ENCODE results near the gene IGF2. TPM values are rescaled to one million over a fixed set of nuclear protein-coding genes. Genes with fewer than 3 reads are reported as not detected.
"Not testable (repeated sequence)": the region's sequence is repeated elsewhere in the genome, so short reads cannot be mapped to it uniquely, and the experiment has no call there.

IGF2 gene
- polyA plus RNA-seq, 1 experiment, result 16.6 TPM

GRCh38 chr11:2128511-2129307, 10.5 kb downstream of the IGF2 start:
- POLR2A ChIA-PET, result interaction anchor here (0.6 kb wide), 1 partner anchor 8 kb away, joined by 3 read pairs; no protein-coding TSS in a partner anchor
- H3K27me3 ChIP-seq (ENCODE audit: control insufficient read depth, insufficient read depth, low read length), result peaks cover 5% of the 10 kb centered on the region
- no peak overlapping the region for H3K4me3 ChIP-seq (ENCODE audit: low read depth, low read length)
- peaks cover 9% of the 10 kb centered on the region; the same call in 1 of the 2 replicates for H3K9me3 ChIP-seq (ENCODE audit: control insufficient read depth, insufficient read depth, low read length)
- DNase-seq (ENCODE audit: low read depth, low spot score), result no peak
- CTCF ChIA-PET, result no interaction called here
- TF ChIP-seq CTCF (IDR thresholded peaks at IDR 0.05; ENCODE audit: low read depth, low read length), result no peak
- H3K27ac ChIP-seq (ENCODE audit: low read depth, low read length), result no peak overlapping the region

- POLR2A ChIA-PET, result interaction anchor here (0.6 kb wide), 1 partner anchor 9 kb away, joined by 3 read pairs; no protein-coding TSS in a partner anchor
- Histone ChIP-seq H3K27me3 (ENCODE audit: control insufficient read depth, insufficient read depth, low read length) (peaks cover 4% of the 10 kb centered on the region), H3K4me3 (ENCODE audit: low read depth, low read length) (no peak overlapping the region), H3K27ac (ENCODE audit: low read depth, low read length) (no peak overlapping the region), H3K9me3 (ENCODE audit: control insufficient read depth, insufficient read depth, low read length) (peaks cover 9% of the 10 kb centered on the region; the same call in 1 of the 2 replicates)
- DNase-seq (ENCODE audit: low read depth, low spot score), result no peak
- TF ChIP-seq CTCF (IDR thresholded peaks at IDR 0.05; ENCODE audit: low read depth, low read length), result no peak
- CTCF ChIA-PET, result no interaction called here
Observed at GRCh38 chr11:2128130-2128510, 11.1 kb downstream of the IGF2 start.

GRCh38 chr11:2127482-2128129, 11.6 kb downstream of the IGF2 start:
- Histone ChIP-seq H3K27ac (ENCODE audit: low read depth, low read length) (no peak overlapping the region), H3K9me3 (ENCODE audit: control insufficient read depth, insufficient read depth, low read length) (peaks cover 9% of the 10 kb centered on the region; the same call in 1 of the 2 replicates), H3K4me3 (ENCODE audit: low read depth, low read length) (no peak overlapping the region), H3K27me3 (ENCODE audit: control insufficient read depth, insufficient read depth, low read length) (peaks cover 2% of the 10 kb centered on the region)
- POLR2A ChIA-PET, result no interaction called here
- CTCF ChIA-PET, result no interaction called here
- DNase-seq (ENCODE audit: low read depth, low spot score), result no peak
- no peak for TF ChIP-seq CTCF (IDR thresholded peaks at IDR 0.05; ENCODE audit: low read depth, low read length)

GRCh38 chr11:2126520-2127085, 12.6 kb downstream of the IGF2 start:
- no peak overlapping the region for H3K27ac ChIP-seq (ENCODE audit: low read depth, low read length)
- H3K9me3 ChIP-seq (ENCODE audit: control insufficient read depth, insufficient read depth, low read length), result peaks cover 7% of the 10 kb centered on the region; the same call in 1 of the 2 replicates
- ChIA-PET CTCF (no interaction called here), POLR2A (no interaction called here)
- peaks cover 2% of the 10 kb centered on the region for H3K27me3 ChIP-seq (ENCODE audit: control insufficient read depth, insufficient read depth, low read length)
- DNase-seq (ENCODE audit: low read depth, low spot score), result no peak
- H3K4me3 ChIP-seq (ENCODE audit: low read depth, low read length), result no peak overlapping the region
- TF ChIP-seq CTCF (IDR thresholded peaks at IDR 0.05; ENCODE audit: low read depth, low read length), result no peak

- H3K27me3 ChIP-seq (ENCODE audit: control insufficient read depth, insufficient read depth, low read length); H3K27ac ChIP-seq (ENCODE audit: low read depth, low read length); H3K4me3 ChIP-seq (ENCODE audit: low read depth, low read length); H3K9me3 ChIP-seq (ENCODE audit: control insufficient read depth, insufficient read depth, low read length); DNase-seq (ENCODE audit: low read depth, low spot score); POLR2A ChIA-PET; CTCF ChIA-PET: not testable (repeated sequence)
Observed at GRCh38 chr11:2124736-2125484, 14.3 kb downstream of the IGF2 start.

Measured in AG04450 (cell line).